Lower lobe of right lung (tissue), 2 donors: ENCODE data around the gene HERC3. TPM values are rescaled to one million over a fixed set of nuclear protein-coding genes. Genes with fewer than 3 reads are reported as not detected.
"Not testable (repeated sequence)": the region's sequence is repeated elsewhere in the genome, so short reads cannot be mapped to it uniquely, and the experiment has no call there.

ENCODE experiments used
- ATAC-seq, 2 donors: fragments of 200-7000 bp; cut with Tn5 transposase; one replicate each; pipeline ENCODE4 v1.9.1; 2020 to 2022; ENCODE audit warnings: mild to moderate bottlenecking in 2 of 2, moderate library complexity in 2 of 2
- DNase-seq: peaks from one replicate; pipeline ENCODE4 v3.0.0-alpha.2; 2020
- H3K27ac ChIP-seq: fragments of 200-600 bp; one replicate; pipeline ENCODE4 v1.8.0; 2022
- H3K27me3 ChIP-seq: fragments of 200-600 bp; one replicate; pipeline ENCODE4 v1.8.0; 2022; ENCODE audit warnings: low read depth
- H3K36me3 ChIP-seq: fragments of 200-600 bp; one replicate; pipeline ENCODE4 v1.8.0; 2022; ENCODE audit warnings: mild to moderate bottlenecking
- H3K4me1 ChIP-seq: fragments of 200-600 bp; one replicate; pipeline ENCODE4 v1.8.0; 2022
- H3K4me3 ChIP-seq: fragments of 200-600 bp; one replicate; pipeline ENCODE4 v1.8.0; 2022; ENCODE audit warnings: mild to moderate bottlenecking
- H3K9me3 ChIP-seq: fragments of 200-600 bp; one replicate; pipeline ENCODE4 v1.8.0; 2022
- CTCF ChIP-seq: fragments of 200-600 bp; IDR thresholded peaks from one replicate; pipeline ENCODE4 v1.8.0; 2022; ENCODE audit warnings: antibody characterized with exemption, mild to moderate bottlenecking
- intact Hi-C: fragments of 100-400 bp; cut with DNase I; formaldehyde crosslinking; loops from one replicate; pipeline ENCODE4 v1.11.0; 2022
- total RNA-seq: library from RNA; stranded (reverse); fragmentation: NEBNext Ultra II Directional; extraction: Animal tissue kit (Norgen Biotek cat#: 25700); gene quantifications from one replicate; pipeline ENCODE4 v1.2.1, GENCODE V29; 2021
- donor health status: DM: no; HTN: yes; CAD: no; lungs with severe emphysema.

Gene HERC3
- total RNA-seq, 1 donor from 2014 or later: 54.1 TPM

- no peak for TF ChIP-seq CTCF
- ATAC-seq: no peak
- Histone ChIP-seq H3K27ac (peak overlapping the region; percentile 27), H3K27me3 (no peaks in the 10 kb centered on the region), H3K4me1 (peaks cover 48% of the 10 kb centered on the region), H3K36me3 (peaks cover 32% of the 10 kb centered on the region), H3K4me3 (no peak overlapping the region), H3K9me3 (no peaks in the 10 kb centered on the region)
- intact Hi-C loops: no loop called here
- DNase-seq: no peak
These were observed 17.1 kb downstream of the HERC3 start for GRCh38 chr4:88609387-88609786.

DNA sequence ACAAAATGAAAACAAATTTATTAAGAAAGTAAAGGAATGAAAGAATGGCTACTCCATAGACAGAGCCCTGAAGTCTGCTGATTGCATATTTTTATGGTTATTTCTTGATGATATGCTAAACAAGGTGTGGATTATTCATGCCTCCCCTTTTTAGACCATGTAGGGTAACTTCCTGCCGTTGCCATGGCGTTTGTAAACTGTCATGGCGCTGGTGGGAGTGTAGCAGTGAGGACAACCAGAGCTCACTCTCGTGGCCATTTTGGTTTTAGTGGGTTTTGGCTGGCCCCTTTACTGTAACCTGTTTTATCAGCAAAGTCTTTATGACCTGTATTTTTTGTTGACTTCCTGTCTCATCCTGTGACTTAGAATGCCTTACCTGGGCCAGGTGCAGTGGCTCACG is 17.5 kb downstream of the HERC3 start:
- H3K27ac ChIP-seq: peak overlapping the region; percentile 27
- intact Hi-C loops, ATAC-seq, H3K4me3 ChIP-seq, DNase-seq, H3K27me3 ChIP-seq, H3K9me3 ChIP-seq: not testable (repeated sequence)
- peaks cover 48% of the 10 kb centered on the region for H3K4me1 ChIP-seq
- H3K36me3 ChIP-seq: peaks cover 32% of the 10 kb centered on the region

GRCh38 chr4:88610771-88611170 is 18.5 kb downstream of the HERC3 start:
- ATAC-seq (peak; percentile 41 to 48), DNase-seq (no peak)
- H3K36me3 ChIP-seq: peaks cover 31% of the 10 kb centered on the region
- intact Hi-C loops: no loop called here
- no peak for TF ChIP-seq CTCF
- no peak overlapping the region for H3K4me3 ChIP-seq
- peaks cover 48% of the 10 kb centered on the region for H3K4me1 ChIP-seq
- H3K27ac ChIP-seq: peak overlapping the region; percentile 19
- H3K27me3 ChIP-seq: no peaks in the 10 kb centered on the region
- no peaks in the 10 kb centered on the region for H3K9me3 ChIP-seq

- H3K27ac ChIP-seq: peak overlapping the region; percentile 46
- H3K9me3 ChIP-seq: no peaks in the 10 kb centered on the region
- intact Hi-C loops: no loop called here
- peaks cover 47% of the 10 kb centered on the region for H3K4me1 ChIP-seq
- no peak for TF ChIP-seq CTCF
- H3K36me3 ChIP-seq: peaks cover 5% of the 10 kb centered on the region
- DNase-seq (no peak), ATAC-seq (peak; percentile 62 to 74)
- peak overlapping the region; percentile 2 for H3K4me3 ChIP-seq
- H3K27me3 ChIP-seq: no peaks in the 10 kb centered on the region
These were observed 21.2 kb downstream of the HERC3 start for GRCh38 chr4:88613417-88613875.

GRCh38 chr4:88614058-88614457 is 21.8 kb downstream of the HERC3 start:
- no peak for TF ChIP-seq CTCF
- H3K27ac ChIP-seq: no peak overlapping the region
- ATAC-seq (no peak), DNase-seq (no peak)
- H3K4me1 ChIP-seq: peaks cover 43% of the 10 kb centered on the region
- no peaks in the 10 kb centered on the region for H3K36me3 ChIP-seq
- no peaks in the 10 kb centered on the region for H3K27me3 ChIP-seq
- H3K9me3 ChIP-seq: no peaks in the 10 kb centered on the region
- H3K4me3 ChIP-seq: no peak overlapping the region
- intact Hi-C loops: no loop called here

GRCh38 chr4:88616275-88617150 is 24.2 kb downstream of the HERC3 start:
- Histone ChIP-seq H3K27ac (no peak overlapping the region), H3K36me3 (no peaks in the 10 kb centered on the region), H3K27me3 (no peaks in the 10 kb centered on the region), H3K4me3 (no peak overlapping the region), H3K9me3 (no peaks in the 10 kb centered on the region), H3K4me1 (peaks cover 25% of the 10 kb centered on the region)
- intact Hi-C loops: no loop called here
- no peak for TF ChIP-seq CTCF
- no peak for ATAC-seq
- no peak for DNase-seq
